A549 (cell line): ENCODE results near the gene RAB11FIP4.

Source experiments
- ATOH8 ChIP-seq: fragments of 250-450 bp; sonication (Bioruptor Pico); IDR thresholded peaks from 2 replicates; pipeline ENCODE4 v1.5.0; 2020; ENCODE audit warnings: low read depth, mild to moderate bottlenecking, moderate library complexity
- JUN ChIP-seq, 2 experiments: fragments of >200 bp; sonication (Bioruptor Twin); formaldehyde crosslinking; IDR thresholded peaks; 2 replicates in 1 of 2; 3 replicates in 1 of 2; pipeline ENCODE4 v1.6.1; 2016 to 2017
- KDM5A ChIP-seq: fragments of 200-600 bp; sonication (generic); IDR thresholded peaks from 2 replicates; pipeline ENCODE4 v1.6.1; 2016; ENCODE audit warnings: antibody characterized with exemption, mild to moderate bottlenecking
- NPAS2 ChIP-seq: fragments of 250-450 bp; sonication (Bioruptor Pico); IDR thresholded peaks from 2 replicates; pipeline ENCODE4 v1.8.0; 2022; ENCODE audit warnings: mild to moderate bottlenecking, moderate library complexity, borderline replicate concordance
- POLR2A ChIP-seq: IDR thresholded peaks from 2 replicates; pipeline ENCODE4 v1.6.1; 2012; ENCODE audit warnings: mild to moderate bottlenecking, low read length
- REST ChIP-seq: fragments of 200-600 bp; sonication (generic); IDR thresholded peaks from 2 replicates; pipeline ENCODE4 v1.6.1; 2016; ENCODE audit warnings: antibody characterized with exemption, mild to moderate bottlenecking, moderate library complexity
- RFX5 ChIP-seq: fragments of 450-650 bp; IDR thresholded peaks from 2 replicates; pipeline ENCODE4 v1.7.1; 2014; ENCODE audit warnings: antibody characterized with exemption, mild to moderate bottlenecking, moderate library complexity
- TF ChIP-seq, protein P1 (sequence below): fragments of >200 bp; sonication (Bioruptor Twin); formaldehyde crosslinking; IDR thresholded peaks from 3 replicates; pipeline ENCODE4 v1.5.1; 2016

DNA sequence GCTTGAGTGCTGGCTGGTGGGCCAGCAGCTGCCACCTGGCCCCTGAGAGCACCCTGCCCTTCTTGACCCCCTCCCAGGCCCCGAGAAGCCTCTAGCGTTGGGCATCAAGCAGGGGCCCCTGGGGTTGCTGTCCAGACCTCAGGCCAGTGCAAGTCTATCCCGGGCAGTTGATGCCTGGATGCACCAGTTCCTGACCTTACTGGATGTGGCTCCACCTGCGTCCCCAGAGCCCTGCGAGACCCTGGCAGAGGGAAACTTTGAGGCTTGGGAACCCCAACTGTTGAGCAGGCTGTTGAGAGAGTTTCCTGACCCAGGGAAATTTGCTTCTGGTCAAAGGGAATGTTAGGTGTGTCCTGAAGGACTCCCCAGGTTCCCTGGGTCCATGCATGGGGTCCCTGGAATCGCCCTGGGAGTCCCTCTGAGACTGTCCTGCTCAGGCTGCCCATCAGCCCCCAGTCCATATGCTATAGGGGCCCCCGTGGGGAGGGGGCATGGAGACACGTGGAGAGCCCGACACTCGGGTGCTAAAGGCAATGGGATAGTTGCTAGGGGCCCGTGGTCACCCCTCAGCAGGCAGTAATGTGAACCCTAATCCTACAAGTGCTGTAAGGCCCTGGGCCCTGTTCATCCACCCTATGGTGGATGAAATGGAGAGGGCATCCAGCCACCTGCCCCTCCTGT lies 46.4 kb downstream of the RAB11FIP4 start:
- TF ChIP-seq, protein P1, sequence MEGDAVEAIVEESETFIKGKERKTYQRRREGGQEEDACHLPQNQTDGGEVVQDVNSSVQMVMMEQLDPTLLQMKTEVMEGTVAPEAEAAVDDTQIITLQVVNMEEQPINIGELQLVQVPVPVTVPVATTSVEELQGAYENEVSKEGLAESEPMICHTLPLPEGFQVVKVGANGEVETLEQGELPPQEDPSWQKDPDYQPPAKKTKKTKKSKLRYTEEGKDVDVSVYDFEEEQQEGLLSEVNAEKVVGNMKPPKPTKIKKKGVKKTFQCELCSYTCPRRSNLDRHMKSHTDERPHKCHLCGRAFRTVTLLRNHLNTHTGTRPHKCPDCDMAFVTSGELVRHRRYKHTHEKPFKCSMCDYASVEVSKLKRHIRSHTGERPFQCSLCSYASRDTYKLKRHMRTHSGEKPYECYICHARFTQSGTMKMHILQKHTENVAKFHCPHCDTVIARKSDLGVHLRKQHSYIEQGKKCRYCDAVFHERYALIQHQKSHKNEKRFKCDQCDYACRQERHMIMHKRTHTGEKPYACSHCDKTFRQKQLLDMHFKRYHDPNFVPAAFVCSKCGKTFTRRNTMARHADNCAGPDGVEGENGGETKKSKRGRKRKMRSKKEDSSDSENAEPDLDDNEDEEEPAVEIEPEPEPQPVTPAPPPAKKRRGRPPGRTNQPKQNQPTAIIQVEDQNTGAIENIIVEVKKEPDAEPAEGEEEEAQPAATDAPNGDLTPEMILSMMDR, result no peak
- TF ChIP-seq REST (no peak), JUN (IDR thresholded peaks at IDR 0.05) (no peak), POLR2A (no peak), RFX5 (no peak), ATOH8 (no peak), NPAS2 (CRISPR knock-in tag) (no peak), KDM5A (no peak)
